ENCODE data around the gene KIF19.

GRCh38 chr17:74332017-74332650, 6.1 kb downstream of the KIF19 start:
- TF ChIP-seq CTCF (IDR thresholded peaks at IDR 0.05; ENCODE audit: insufficient read depth, low read length, poor library complexity, severe bottlenecking), result no peak
- TF ChIP-seq EZH2phosphoT487 (conservative IDR thresholded peaks at IDR 0.05; ENCODE audit: low read length), result no peak
